Upper lobe of left lung (tissue), 4 donors: Measurements from ENCODE around the gene STX19.

Experiments used
- CTCF ChIP-seq, 6 experiments: fragments of 450-650 bp in 4 of 6; fragments of 200-600 bp in 2 of 6; sonication (generic) in 2 of 6; IDR thresholded peaks; one replicate each; pipeline ENCODE4 v1.5.1; 2016 to 2019; ENCODE audit warnings: antibody characterized with exemption in 6 of 6
- POLR2A ChIP-seq, 4 donors: fragments of 450-650 bp; IDR thresholded peaks; one replicate each; pipeline ENCODE4 v1.5.1; 2016 to 2017; ENCODE audit warnings: antibody characterized with exemption in 4 of 4, mild to moderate bottlenecking in 2 of 4
- POLR2AphosphoS5 ChIP-seq, 2 donors: sonication (generic); formaldehyde crosslinking; IDR thresholded peaks; one replicate each; pipeline ENCODE4 v1.5.1; 2017; ENCODE audit warnings: antibody characterized with exemption in 2 of 2

DNA sequence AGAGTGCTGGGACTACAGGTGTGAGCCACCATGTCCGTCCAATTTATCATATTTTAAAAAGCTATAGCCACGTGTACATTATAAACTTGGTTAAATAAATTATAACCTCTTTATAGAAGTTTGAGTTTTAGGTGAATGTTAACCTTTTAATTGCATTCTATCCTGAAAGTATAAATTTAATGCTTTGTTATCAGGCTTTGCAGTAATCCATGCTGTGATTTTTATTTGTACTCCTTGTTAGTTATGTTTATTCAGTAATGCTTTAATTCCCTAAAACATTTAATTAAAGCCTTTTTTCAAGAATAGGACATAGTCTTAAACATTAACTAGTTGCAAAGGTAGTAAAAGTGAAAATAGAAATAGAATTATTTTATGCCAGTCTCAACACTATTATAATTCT is 36.8 kb downstream of the STX19 start:
- TF ChIP-seq CTCF (IDR thresholded peaks at IDR 0.05) (no peak), POLR2A (IDR thresholded peaks at IDR 0.05) (no peak), POLR2AphosphoS5 (IDR thresholded peaks at IDR 0.05) (no peak)
